Right hindlimb (tissue), 1 donor: ENCODE measurements around the gene DACT2.
"Not testable (repeated sequence)": the region's sequence is repeated elsewhere in the genome, so short reads cannot be mapped to it uniquely, and the experiment has no call there.

Source experiments
- DNase-seq: peaks from one replicate; pipeline ENCODE4 v3.0.0-alpha.2; 2018

The DACT2 gene

GRCh38 chr6:168318579-168319278 lies 848 bp downstream of the DACT2 start:
- no peak for DNase-seq

GRCh38 chr6:168318090-168318489 lies 1.5 kb downstream of the DACT2 start:
- no peak for DNase-seq

- no peak for DNase-seq
Measured at GRCh38 chr6:168315596-168315995, 4.0 kb downstream of the DACT2 start.

- peak; percentile 63 for DNase-seq
Measured at GRCh38 chr6:168314948-168315347, 4.6 kb downstream of the DACT2 start.

- no peak for DNase-seq
Measured at GRCh38 chr6:168314021-168314420, 5.6 kb downstream of the DACT2 start.

- DNase-seq = no peak
Measured at GRCh38 chr6:168313431-168314011, 6.1 kb downstream of the DACT2 start.

- DNase-seq = not testable (repeated sequence)
Measured at GRCh38 chr6:168312125-168312507, 7.5 kb downstream of the DACT2 start.

- DNase-seq = no peak
Measured at GRCh38 chr6:168311410-168312124, 8.0 kb downstream of the DACT2 start.

GRCh38 chr6:168310945-168311344 lies 8.6 kb downstream of the DACT2 start:
- DNase-seq = no peak

- no peak for DNase-seq
Measured at GRCh38 chr6:168310403-168310802, 9.2 kb downstream of the DACT2 start.

GRCh38 chr6:168309997-168310396 lies 9.6 kb downstream of the DACT2 start:
- no peak for DNase-seq

GRCh38 chr6:168309183-168309582 lies 10.4 kb downstream of the DACT2 start:
- DNase-seq = no peak

GRCh38 chr6:168308390-168309144 lies 11.0 kb downstream of the DACT2 start:
- DNase-seq = no peak

- DNase-seq = no peak
Measured at GRCh38 chr6:168307695-168308021, 11.9 kb downstream of the DACT2 start.

GRCh38 chr6:168307015-168307694 lies 12.4 kb downstream of the DACT2 start:
- no peak for DNase-seq

- no peak for DNase-seq
Measured at GRCh38 chr6:168305863-168306262, 13.7 kb downstream of the DACT2 start.

- DNase-seq = no peak
Measured at GRCh38 chr6:168305096-168305749, 14.4 kb downstream of the DACT2 start.

- DNase-seq = no peak
Measured at GRCh38 chr6:168304752-168305015, 14.9 kb downstream of the DACT2 start.

GRCh38 chr6:168303982-168304751 lies 15.4 kb downstream of the DACT2 start:
- no peak for DNase-seq

- peak; percentile 54 for DNase-seq
Measured at GRCh38 chr6:168302534-168302933, 17.0 kb downstream of the DACT2 start.

- DNase-seq = no peak
Measured at GRCh38 chr6:168301648-168302398, 17.8 kb downstream of the DACT2 start.
